Panc1 (cell line): ENCODE data around the gene APOL2. TPM values are rescaled to one million over a fixed set of nuclear protein-coding genes. Genes with fewer than 3 reads are reported as not detected.
"Not testable (repeated sequence)": the region's sequence is repeated elsewhere in the genome, so short reads cannot be mapped to it uniquely, and the experiment has no call there.

Experiments
- ATAC-seq: fragments of 200-7000 bp; cut with Tn5 transposase; 2 replicates; pipeline ENCODE4 v1.9.1; 2020; ENCODE audit warnings: mild to moderate bottlenecking, moderate library complexity
- BruUV-seq: library from RNA; stranded (reverse); fragments of 400-500 nt; replicated peaks from 2 replicates; lab custom pipeline; 2021; lab: Mats Ljungman, UMichigan
- CTCF ChIA-PET: fragments of 300-600 bp; sonication (Branson Sonifier 250); formaldehyde crosslinking; loops from one replicate; lab custom pipeline; 2022; ENCODE audit warnings: antibody characterized with exemption; lab: Charles Lee
- POLR2A ChIA-PET: fragments of 300-600 bp; sonication (Branson Sonifier 250); formaldehyde crosslinking; loops from one replicate; lab custom pipeline; 2022; ENCODE audit warnings: antibody characterized with exemption; lab: Charles Lee
- DNase-seq: peaks from one replicate; pipeline ENCODE4 v3.0.0-alpha.2; 2010; ENCODE audit warnings: low read depth, low spot score
- H3K27ac ChIP-seq: 2 replicates; pipeline ENCODE4 v1.5.1; 2011; ENCODE audit warnings: mild to moderate bottlenecking, low read length, inconsistent platforms
- H3K27me3 ChIP-seq: fragments of 200-500 bp; sonication (Bioruptor generic); 2 replicates; pipeline ENCODE4 v1.6.0; 2014; ENCODE audit warnings: low read length, inconsistent platforms; ENCODE audit not compliant: control insufficient read depth, insufficient read depth
- H3K36me3 ChIP-seq: fragments of 200-500 bp; sonication (Bioruptor generic); 2 replicates; pipeline ENCODE4 v1.5.1; 2014; ENCODE audit warnings: inconsistent platforms, mild to moderate bottlenecking, low read length, moderate library complexity; ENCODE audit not compliant: control insufficient read depth, insufficient read depth
- H3K4me1 ChIP-seq: 2 replicates; pipeline ENCODE4 v1.5.1; 2011; ENCODE audit warnings: inconsistent platforms, mild to moderate bottlenecking, low read length, moderate library complexity; ENCODE audit not compliant: control insufficient read depth, insufficient read depth
- H3K4me3 ChIP-seq, 2 experiments: 2 replicates each; pipeline ENCODE4 v1.5.1; 2011 to 2012; ENCODE audit warnings: low read depth in 2 of 2, low read length in 2 of 2, mild to moderate bottlenecking in 2 of 2, inconsistent platforms in 1 of 2, moderate library complexity in 1 of 2
- H3K9me3 ChIP-seq: fragments of 200-500 bp; sonication (Bioruptor generic); 2 replicates; pipeline ENCODE4 v1.5.1; 2014; ENCODE audit warnings: low read depth, mild to moderate bottlenecking, inconsistent platforms, low read length, moderate library complexity; ENCODE audit not compliant: control insufficient read depth, insufficient read depth
- POLR2AphosphoS5 ChIP-seq: IDR thresholded peaks from 2 replicates; pipeline ENCODE4 v1.6.1; 2012; ENCODE audit warnings: mild to moderate bottlenecking, low read depth, low read length, moderate library complexity
- SIN3A ChIP-seq: IDR thresholded peaks from 2 replicates; pipeline ENCODE4 v1.6.1; 2012; ENCODE audit warnings: low read depth, mild to moderate bottlenecking, low read length, moderate library complexity, borderline replicate concordance; ENCODE audit not compliant: insufficient read depth
- TCF7L2 ChIP-seq: IDR thresholded peaks from 2 replicates; pipeline ENCODE4 v1.6.1; 2011; ENCODE audit warnings: mild to moderate bottlenecking, low read depth, low read length, inconsistent platforms
- in situ Hi-C: cut with HindIII; loops from 2 replicates; pipeline ENCODE4 v1.10.0; 2016; ENCODE audit warnings: low sequenced_read_pairs, low pct_unique_long_range_greater_than_20kb
- intact Hi-C: fragments of 100-400 bp; cut with micrococcal nuclease; formaldehyde crosslinking; loops from one replicate; pipeline ENCODE4 v1.10.0; 2022; ENCODE audit not compliant: unreplicated experiment
- total RNA-seq: library from RNA; stranded (reverse); gene quantifications from one replicate; pipeline ENCODE4 v1.2.1, GENCODE V29; 2021; ENCODE audit not compliant: unreplicated experiment
- TF ChIP-seq, protein P1 (sequence below), 2 experiments: IDR thresholded peaks; 2 replicates each; pipeline ENCODE4 v1.6.1; 2011 to 2012; ENCODE audit warnings: low read depth in 2 of 2, control low read depth in 1 of 2, low read length in 1 of 2, mild to moderate bottlenecking in 1 of 2, moderate library complexity in 1 of 2; ENCODE audit not compliant: insufficient read depth in 1 of 2
- TF ChIP-seq, protein P2 (sequence below): fragments of 450-650 bp; IDR thresholded peaks from 2 replicates; pipeline ENCODE4 v1.5.1; 2017; ENCODE audit warnings: mild to moderate bottlenecking

Gene APOL2
- total RNA-seq, 1 experiment from 2014 or later = 34.4 TPM

- in situ Hi-C loops = no loop called here
- H3K4me3 ChIP-seq = no peak overlapping the region
Measured at GRCh38 chr22:36192542-36192941, 46.8 kb downstream of the APOL2 start.

GRCh38 chr22:36191106-36191836 is 48.1 kb downstream of the APOL2 start:
- no peaks in the 10 kb centered on the region for H3K27me3 ChIP-seq
- no peaks in the 10 kb centered on the region for H3K9me3 ChIP-seq
- no peaks in the 10 kb centered on the region for H3K4me1 ChIP-seq
- BruUV-seq = no TSS peak
- ChIA-PET POLR2A (no interaction called here), CTCF (no interaction called here)
- in situ Hi-C loops = no loop called here
- ATAC-seq (no peak), DNase-seq (no peak)
- no peak overlapping the region for H3K4me3 ChIP-seq
- TF ChIP-seq TCF7L2 (no peak), POLR2AphosphoS5 (no peak)
- TF ChIP-seq, protein P1, sequence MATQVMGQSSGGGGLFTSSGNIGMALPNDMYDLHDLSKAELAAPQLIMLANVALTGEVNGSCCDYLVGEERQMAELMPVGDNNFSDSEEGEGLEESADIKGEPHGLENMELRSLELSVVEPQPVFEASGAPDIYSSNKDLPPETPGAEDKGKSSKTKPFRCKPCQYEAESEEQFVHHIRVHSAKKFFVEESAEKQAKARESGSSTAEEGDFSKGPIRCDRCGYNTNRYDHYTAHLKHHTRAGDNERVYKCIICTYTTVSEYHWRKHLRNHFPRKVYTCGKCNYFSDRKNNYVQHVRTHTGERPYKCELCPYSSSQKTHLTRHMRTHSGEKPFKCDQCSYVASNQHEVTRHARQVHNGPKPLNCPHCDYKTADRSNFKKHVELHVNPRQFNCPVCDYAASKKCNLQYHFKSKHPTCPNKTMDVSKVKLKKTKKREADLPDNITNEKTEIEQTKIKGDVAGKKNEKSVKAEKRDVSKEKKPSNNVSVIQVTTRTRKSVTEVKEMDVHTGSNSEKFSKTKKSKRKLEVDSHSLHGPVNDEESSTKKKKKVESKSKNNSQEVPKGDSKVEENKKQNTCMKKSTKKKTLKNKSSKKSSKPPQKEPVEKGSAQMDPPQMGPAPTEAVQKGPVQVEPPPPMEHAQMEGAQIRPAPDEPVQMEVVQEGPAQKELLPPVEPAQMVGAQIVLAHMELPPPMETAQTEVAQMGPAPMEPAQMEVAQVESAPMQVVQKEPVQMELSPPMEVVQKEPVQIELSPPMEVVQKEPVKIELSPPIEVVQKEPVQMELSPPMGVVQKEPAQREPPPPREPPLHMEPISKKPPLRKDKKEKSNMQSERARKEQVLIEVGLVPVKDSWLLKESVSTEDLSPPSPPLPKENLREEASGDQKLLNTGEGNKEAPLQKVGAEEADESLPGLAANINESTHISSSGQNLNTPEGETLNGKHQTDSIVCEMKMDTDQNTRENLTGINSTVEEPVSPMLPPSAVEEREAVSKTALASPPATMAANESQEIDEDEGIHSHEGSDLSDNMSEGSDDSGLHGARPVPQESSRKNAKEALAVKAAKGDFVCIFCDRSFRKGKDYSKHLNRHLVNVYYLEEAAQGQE (IDR thresholded peaks at IDR 0.05; ENCODE audit: insufficient read depth in 1 of 2, low read depth in 2 of 2, low read length in 1 of 2) = no peak
- TF ChIP-seq, protein P2, sequence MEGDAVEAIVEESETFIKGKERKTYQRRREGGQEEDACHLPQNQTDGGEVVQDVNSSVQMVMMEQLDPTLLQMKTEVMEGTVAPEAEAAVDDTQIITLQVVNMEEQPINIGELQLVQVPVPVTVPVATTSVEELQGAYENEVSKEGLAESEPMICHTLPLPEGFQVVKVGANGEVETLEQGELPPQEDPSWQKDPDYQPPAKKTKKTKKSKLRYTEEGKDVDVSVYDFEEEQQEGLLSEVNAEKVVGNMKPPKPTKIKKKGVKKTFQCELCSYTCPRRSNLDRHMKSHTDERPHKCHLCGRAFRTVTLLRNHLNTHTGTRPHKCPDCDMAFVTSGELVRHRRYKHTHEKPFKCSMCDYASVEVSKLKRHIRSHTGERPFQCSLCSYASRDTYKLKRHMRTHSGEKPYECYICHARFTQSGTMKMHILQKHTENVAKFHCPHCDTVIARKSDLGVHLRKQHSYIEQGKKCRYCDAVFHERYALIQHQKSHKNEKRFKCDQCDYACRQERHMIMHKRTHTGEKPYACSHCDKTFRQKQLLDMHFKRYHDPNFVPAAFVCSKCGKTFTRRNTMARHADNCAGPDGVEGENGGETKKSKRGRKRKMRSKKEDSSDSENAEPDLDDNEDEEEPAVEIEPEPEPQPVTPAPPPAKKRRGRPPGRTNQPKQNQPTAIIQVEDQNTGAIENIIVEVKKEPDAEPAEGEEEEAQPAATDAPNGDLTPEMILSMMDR = no peak
- intact Hi-C loops = no loop called here
- H3K36me3 ChIP-seq = no peaks in the 10 kb centered on the region
- no peak overlapping the region for H3K27ac ChIP-seq

More at GRCh38 chr22:36192542-36192941, 46.8 kb downstream of the APOL2 start:
- intact Hi-C loops = no loop called here
- Histone ChIP-seq H3K27me3 (no peaks in the 10 kb centered on the region), H3K9me3 (no peaks in the 10 kb centered on the region), H3K27ac (no peak overlapping the region), H3K4me1 (no peaks in the 10 kb centered on the region), H3K36me3 (no peaks in the 10 kb centered on the region)
- no peak for TF ChIP-seq TCF7L2
- no peak for TF ChIP-seq POLR2AphosphoS5
- TF ChIP-seq, protein P1 (IDR thresholded peaks at IDR 0.05; ENCODE audit: insufficient read depth in 1 of 2, low read depth in 2 of 2, low read length in 1 of 2) = no peak
- TF ChIP-seq SIN3A = no peak
- TF ChIP-seq, protein P2 = no peak
- BruUV-seq = no TSS peak
- ChIA-PET CTCF (no interaction called here), POLR2A (no interaction called here)
- no peak for ATAC-seq
- no peak for DNase-seq

DNA sequence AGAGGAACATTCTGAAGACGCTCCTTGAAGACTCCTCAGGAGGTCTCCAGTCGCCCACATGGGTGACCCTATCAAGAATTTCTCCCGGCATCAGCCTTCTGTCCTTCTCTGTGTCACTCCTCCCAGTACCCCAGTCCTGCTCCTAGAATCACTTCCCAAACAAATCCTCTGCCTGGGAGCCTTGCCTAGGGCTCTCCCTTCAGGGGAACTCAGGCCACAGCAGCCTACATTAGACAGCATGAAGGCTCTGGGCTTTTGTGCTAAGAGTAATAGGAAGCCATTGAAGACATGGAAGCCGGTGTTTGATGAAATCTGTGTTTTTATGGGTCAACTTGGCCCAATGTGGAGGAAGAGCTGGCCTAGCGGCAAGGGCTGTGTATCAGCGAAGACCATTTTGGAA is 51.5 kb downstream of the APOL2 start:
- POLR2A ChIA-PET, in situ Hi-C loops, H3K27me3 ChIP-seq, H3K4me3 ChIP-seq, BruUV-seq, intact Hi-C loops, CTCF ChIA-PET, H3K36me3 ChIP-seq, DNase-seq, H3K4me1 ChIP-seq, H3K27ac ChIP-seq, H3K9me3 ChIP-seq, ATAC-seq: not testable (repeated sequence)
